GM12878 (cell line): ENCODE measurements around the gene UNC5CL. TPM values are rescaled to one million over a fixed set of nuclear protein-coding genes. Genes with fewer than 3 reads are reported as not detected.

Experiments used
- ATAC-seq: fragments of 200-7000 bp; cut with Tn5 transposase; 3 replicates; pipeline ENCODE4 v1.9.1; 2020; ENCODE audit warnings: mild to moderate bottlenecking, moderate library complexity
- BruUV-seq: library from RNA; stranded (reverse); fragments of 400-500 nt; replicated peaks from 2 replicates; lab custom pipeline; 2021; lab: Mats Ljungman, UMichigan
- CTCF ChIA-PET: fragments of 300-600 bp; sonication (Branson Sonifier 250); formaldehyde crosslinking; extraction: SDS; loops from one replicate; lab custom pipeline; 2021; ENCODE audit warnings: inconsistent platforms; lab: Yijun Ruan, JAX
- POLR2A ChIA-PET: fragments of 350-600 bp; formaldehyde crosslinking; extraction: SDS; loops from one replicate; lab custom pipeline; 2021; ENCODE audit warnings: inconsistent platforms; lab: Charles Lee
- RAD21 ChIA-PET: fragments of 300-600 bp; sonication (Branson Sonifier 250); formaldehyde crosslinking; loops from one replicate; lab custom pipeline; 2023; ENCODE audit warnings: antibody characterized with exemption; ENCODE audit not compliant: unreplicated experiment; lab: Charles Lee
- SMC1A ChIA-PET: fragments of 300-600 bp; sonication (Branson Sonifier 250); formaldehyde crosslinking; loops from one replicate; lab custom pipeline; 2023; ENCODE audit not compliant: unreplicated experiment, uncharacterized antibody; lab: Charles Lee
- DNase-seq: peaks from one replicate; pipeline ENCODE4 v3.0.0-alpha.2; 2011; ENCODE audit warnings: low read depth, low spot score
- FAIRE-seq: peaks from 3 replicates; lab custom pipeline; 2011; peaks lifted over from hg19 to GRCh38; lab: Jason Lieb, UNC
- H2AFZ ChIP-seq: 2 replicates; pipeline ENCODE4 v1.6.0; 2011; ENCODE audit warnings: low read depth, low read length, control low read depth; ENCODE audit not compliant: control insufficient read depth
- H3K27ac ChIP-seq: 2 replicates; pipeline ENCODE4 v1.5.1; 2011; ENCODE audit warnings: control low read depth; ENCODE audit not compliant: control insufficient read depth, insufficient read depth
- H3K27me3 ChIP-seq, 2 experiments: replicated peaks in 1 of 2; 2 replicates each; pipeline versions ENCODE4 v1.6.0 to v1.6.1; 2011; ENCODE audit warnings: low read length in 1 of 2; ENCODE audit not compliant: control insufficient read depth in 2 of 2, insufficient read depth in 2 of 2
- H3K36me3 ChIP-seq, 2 experiments: 2 replicates each; pipeline ENCODE4 v1.5.1; 2011; ENCODE audit warnings: low read length in 1 of 2; ENCODE audit not compliant: control insufficient read depth in 2 of 2, insufficient read depth in 2 of 2
- H3K4me1 ChIP-seq: 2 replicates; pipeline ENCODE4 v1.6.1; 2011; ENCODE audit warnings: mild to moderate bottlenecking, low read length, moderate library complexity, mixed read lengths; ENCODE audit not compliant: control insufficient read depth, insufficient read depth
- H3K4me2 ChIP-seq: 2 replicates; pipeline ENCODE4 v1.6.0; 2011; ENCODE audit warnings: control low read depth; ENCODE audit not compliant: control insufficient read depth, insufficient read depth
- H3K4me3 ChIP-seq: fragments of 200-600 bp; sonication (generic); 2 replicates; pipeline ENCODE4 v1.5.1; 2016
- H3K79me2 ChIP-seq: 2 replicates; pipeline ENCODE4 v1.6.0; 2011; ENCODE audit warnings: low read length; ENCODE audit not compliant: control insufficient read depth, insufficient read depth
- H3K9ac ChIP-seq: 2 replicates; pipeline ENCODE4 v1.8.0; 2011; ENCODE audit warnings: low read length, control low read depth, mixed read lengths; ENCODE audit not compliant: control insufficient read depth, insufficient read depth
- H3K9me3 ChIP-seq: replicated peaks from 3 replicates; pipeline ENCODE4 v1.5.1; 2011; ENCODE audit warnings: mild to moderate bottlenecking, low read length; ENCODE audit not compliant: control insufficient read depth, insufficient read depth
- H4K20me1 ChIP-seq: 2 replicates; pipeline ENCODE4 v1.6.0; 2011; ENCODE audit not compliant: control insufficient read depth, insufficient read depth
- PAX5 ChIP-seq: IDR thresholded peaks from 2 replicates; pipeline ENCODE4 v1.6.1; 2011; ENCODE audit warnings: low read depth, low read length, borderline replicate concordance
- RFX5 ChIP-seq: IDR thresholded peaks from 2 replicates; pipeline ENCODE4 v1.6.1; 2011; ENCODE audit warnings: low read depth, low read length, improper control_type of control experiment
- ZNF622 ChIP-seq: fragments of 450-650 bp; IDR thresholded peaks from 2 replicates; pipeline ENCODE4 v1.6.1; 2017; ENCODE audit warnings: mild to moderate bottlenecking, inconsistent platforms
- WGBS: methylation state at CpG from one replicate; pipeline ENCODE4 v1.1.6; 2016; ENCODE audit warnings: low lambda C conversion rate; ENCODE audit not compliant: insufficient replicate concordance, insufficient coverage; ENCODE audit errors: missing lambda C conversion rate; 5-methylcytosine and 5-hydroxymethylcytosine counted together
- in situ Hi-C: fragments of 300-500 bp; cut with MboI; formaldehyde crosslinking; loops from 9 replicates; pipeline ENCODE4 v1.14.3; 2018; ENCODE audit warnings: mixed read lengths
- intact Hi-C: fragments of 100-400 bp; cut with micrococcal nuclease; formaldehyde crosslinking; loops from one replicate; pipeline ENCODE4 v1.14.2; 2022; ENCODE audit not compliant: unreplicated experiment
- polyA plus RNA-seq, 11 experiments: library from polyadenylated mRNA; depleted of rRNA in 4 of 11; unstranded in 6 of 11; stranded (reverse) in 5 of 11; fragments of >200 nt; fragmentation: Nextera tagmentation in 4 of 11; fragmentation: Illumina TruSeq in 1 of 11; extraction: Ambion mirVana in 4 of 11; extraction: Trizol in 1 of 11; gene quantifications; 1 replicate in 1 of 11; 2 replicates in 10 of 11; pipeline versions ENCODE4 v1.2.1 to v1.2.3, GENCODE V29; 2011 to 2016; ENCODE audit warnings: inconsistent platforms in 2 of 11, missing spikeins in 2 of 11, low read depth in 1 of 11
- total RNA-seq, 4 experiments: library from RNA; depleted of rRNA in 3 of 4; stranded (reverse); fragments of >200 nt in 3 of 4; fragmentation: Illumina TruSeq in 1 of 4; extraction: Trizol in 1 of 4; gene quantifications; 2 replicates each; pipeline versions ENCODE4 v1.2.1 to v1.2.3, GENCODE V29; 2013 to 2021
- TF ChIP-seq, protein P1 (sequence below): fragments of 450-650 bp; formaldehyde crosslinking; IDR thresholded peaks from 2 replicates; pipeline ENCODE4 v1.4.0; 2020; ENCODE audit warnings: mild to moderate bottlenecking, moderate library complexity

UNC5CL gene
- total and polyA plus RNA-seq, 10 of the 15 experiments (the other 5 are each of a cell fraction or from before 2014, with no cell fraction given) = 0.11 to 1.2 (median 0.46) TPM; not detected in 1

DNA sequence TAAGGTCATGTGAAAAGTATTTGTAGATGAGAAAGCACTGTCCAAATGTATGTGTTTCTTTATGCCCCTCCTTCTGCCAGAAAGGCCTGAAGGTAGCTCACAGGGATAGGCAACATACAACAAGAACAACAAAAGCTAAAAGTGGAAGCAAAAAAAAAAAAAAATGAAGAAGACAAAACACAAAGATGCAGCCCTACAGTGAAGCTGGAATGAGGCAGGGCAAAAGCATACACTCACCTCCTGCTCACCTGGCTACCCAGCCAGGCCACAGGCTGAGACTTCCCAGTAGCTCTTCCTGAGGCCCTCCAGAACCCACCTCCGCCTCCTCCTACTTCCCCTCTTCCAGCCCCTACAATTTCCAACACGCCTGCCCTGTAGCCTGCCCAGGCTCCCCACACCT is 2.4 kb downstream of the UNC5CL start:
- Histone ChIP-seq H3K4me3 (no peak overlapping the region), H3K9me3 (no peaks in the 10 kb centered on the region), H3K27ac (no peak overlapping the region), H3K9ac (no peak overlapping the region), H3K36me3 (no peaks in the 10 kb centered on the region), H3K27me3 (no peaks in the 10 kb centered on the region), H3K4me1 (no peaks in the 10 kb centered on the region), H3K4me2 (no peak overlapping the region), H4K20me1 (no peaks in the 10 kb centered on the region), H3K79me2 (no peaks in the 10 kb centered on the region), H2AFZ (no peak overlapping the region)
- RAD21 ChIA-PET = no interaction called here
- intact Hi-C loops (no loop called here), in situ Hi-C loops (no loop called here)
- FAIRE-seq = no peak
- SMC1A ChIA-PET = interaction anchor here (0.9 to 1.8 kb wide), 4 partner anchors 8 to 730 kb away, joined by 3 to 5 read pairs (median 4); no protein-coding TSS in a partner anchor
- no peak for DNase-seq
- CTCF ChIA-PET = interaction anchor here (0.9 to 7.7 kb wide), 8 partner anchors 9 to 37 kb away, joined by 3 to 62 read pairs (median 4); partner anchors contain the start of genes APOBEC2, NFYA and OARD1
- 42% methylated on average over 2 of the region's 2 CpGs for WGBS
- TF ChIP-seq, protein P1, sequence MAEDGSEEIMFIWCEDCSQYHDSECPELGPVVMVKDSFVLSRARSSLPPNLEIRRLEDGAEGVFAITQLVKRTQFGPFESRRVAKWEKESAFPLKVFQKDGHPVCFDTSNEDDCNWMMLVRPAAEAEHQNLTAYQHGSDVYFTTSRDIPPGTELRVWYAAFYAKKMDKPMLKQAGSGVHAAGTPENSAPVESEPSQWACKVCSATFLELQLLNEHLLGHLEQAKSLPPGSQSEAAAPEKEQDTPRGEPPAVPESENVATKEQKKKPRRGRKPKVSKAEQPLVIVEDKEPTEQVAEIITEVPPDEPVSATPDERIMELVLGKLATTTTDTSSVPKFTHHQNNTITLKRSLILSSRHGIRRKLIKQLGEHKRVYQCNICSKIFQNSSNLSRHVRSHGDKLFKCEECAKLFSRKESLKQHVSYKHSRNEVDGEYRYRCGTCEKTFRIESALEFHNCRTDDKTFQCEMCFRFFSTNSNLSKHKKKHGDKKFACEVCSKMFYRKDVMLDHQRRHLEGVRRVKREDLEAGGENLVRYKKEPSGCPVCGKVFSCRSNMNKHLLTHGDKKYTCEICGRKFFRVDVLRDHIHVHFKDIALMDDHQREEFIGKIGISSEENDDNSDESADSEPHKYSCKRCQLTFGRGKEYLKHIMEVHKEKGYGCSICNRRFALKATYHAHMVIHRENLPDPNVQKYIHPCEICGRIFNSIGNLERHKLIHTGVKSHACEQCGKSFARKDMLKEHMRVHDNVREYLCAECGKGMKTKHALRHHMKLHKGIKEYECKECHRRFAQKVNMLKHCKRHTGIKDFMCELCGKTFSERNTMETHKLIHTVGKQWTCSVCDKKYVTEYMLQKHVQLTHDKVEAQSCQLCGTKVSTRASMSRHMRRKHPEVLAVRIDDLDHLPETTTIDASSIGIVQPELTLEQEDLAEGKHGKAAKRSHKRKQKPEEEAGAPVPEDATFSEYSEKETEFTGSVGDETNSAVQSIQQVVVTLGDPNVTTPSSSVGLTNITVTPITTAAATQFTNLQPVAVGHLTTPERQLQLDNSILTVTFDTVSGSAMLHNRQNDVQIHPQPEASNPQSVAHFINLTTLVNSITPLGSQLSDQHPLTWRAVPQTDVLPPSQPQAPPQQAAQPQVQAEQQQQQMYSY (CRISPR knock-in tag) = no peak
- no peak for TF ChIP-seq ZNF622
- no peak for TF ChIP-seq RFX5
- TF ChIP-seq PAX5 = no peak
- no peak for ATAC-seq
- no TSS peak for BruUV-seq
- POLR2A ChIA-PET = interaction anchor here (0.6 kb wide), 1 partner anchor 489 kb away, joined by 3 read pairs; no protein-coding TSS in a partner anchor
